Upper lobe of right lung (tissue), 1 donor: ENCODE measurements around the gene CRNN. TPM values are rescaled to one million over a fixed set of nuclear protein-coding genes. Genes with fewer than 3 reads are reported as not detected.

ENCODE experiments used
- ATAC-seq: fragments of 200-7000 bp; cut with Tn5 transposase; one replicate; pipeline ENCODE4 v1.9.1; 2020; ENCODE audit warnings: mild to moderate bottlenecking, moderate library complexity
- DNase-seq: peaks from one replicate; pipeline ENCODE4 v3.0.0-alpha.2; 2020
- H3K27ac ChIP-seq: fragments of 200-600 bp; one replicate; pipeline ENCODE4 v1.8.0; 2022
- H3K27me3 ChIP-seq: fragments of 200-600 bp; one replicate; pipeline ENCODE4 v1.8.0; 2022; ENCODE audit warnings: mild to moderate bottlenecking
- H3K36me3 ChIP-seq: fragments of 200-600 bp; one replicate; pipeline ENCODE4 v1.8.0; 2022
- H3K4me1 ChIP-seq: fragments of 200-600 bp; one replicate; pipeline ENCODE4 v1.8.0; 2022
- H3K4me3 ChIP-seq: fragments of 200-600 bp; one replicate; pipeline ENCODE4 v1.8.0; 2022; ENCODE audit warnings: mild to moderate bottlenecking
- H3K9me3 ChIP-seq: fragments of 200-600 bp; one replicate; pipeline ENCODE4 v1.8.0; 2022
- intact Hi-C: fragments of 100-400 bp; cut with DNase I; formaldehyde crosslinking; loops from one replicate; pipeline ENCODE4 v1.11.0; 2022
- total RNA-seq: library from RNA; stranded (reverse); fragmentation: NEBNext Ultra II Directional; extraction: Animal tissue kit (Norgen Biotek cat#: 25700); gene quantifications from one replicate; pipeline ENCODE4 v1.2.1, GENCODE V29; 2021
- TF ChIP-seq, protein P1 (sequence below): fragments of 200-600 bp; IDR thresholded peaks from one replicate; pipeline ENCODE4 v1.8.0; 2022; ENCODE audit warnings: antibody characterized with exemption
- donor health status: DM: no; HTN: yes; CAD: no; lungs with severe emphysema.

Gene CRNN
- total RNA-seq, 1 donor from 2014 or later = not detected

DNA sequence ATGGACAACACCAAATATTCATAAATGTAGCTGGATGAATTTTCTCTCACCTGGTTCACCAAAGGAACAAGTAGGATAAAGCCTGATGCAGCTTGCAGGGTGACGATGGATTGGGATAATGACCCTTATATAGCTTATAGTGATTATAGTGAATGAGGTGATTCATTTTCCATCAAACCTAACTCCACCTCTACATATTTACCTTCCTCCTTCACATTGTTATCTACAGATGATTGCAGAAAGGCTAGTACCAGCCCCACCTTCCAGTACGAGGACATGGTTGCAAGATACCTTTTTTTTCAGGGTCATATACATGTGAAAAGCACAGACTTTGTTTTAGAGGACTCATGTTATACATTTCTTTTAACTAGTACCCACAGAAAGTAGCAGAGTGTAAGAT is 54.2 kb downstream of the CRNN start, which contains the start of gene FLG2:
Gene FLG2 (minus strand): TSS at position 101 of the 400 bp plus-strand sequence. CDS start 1,122 bp downstream, outside the sequence.
- Histone ChIP-seq H3K27me3 (no peaks in the 10 kb centered on the region), H3K9me3 (no peaks in the 10 kb centered on the region), H3K36me3 (no peaks in the 10 kb centered on the region), H3K4me3 (no peak within 1 kb of the TSS), H3K27ac (no peak within 1 kb of the TSS), H3K4me1 (no peaks in the 10 kb centered on the region)
- intact Hi-C loops = no loop called here
- TF ChIP-seq, protein P1, sequence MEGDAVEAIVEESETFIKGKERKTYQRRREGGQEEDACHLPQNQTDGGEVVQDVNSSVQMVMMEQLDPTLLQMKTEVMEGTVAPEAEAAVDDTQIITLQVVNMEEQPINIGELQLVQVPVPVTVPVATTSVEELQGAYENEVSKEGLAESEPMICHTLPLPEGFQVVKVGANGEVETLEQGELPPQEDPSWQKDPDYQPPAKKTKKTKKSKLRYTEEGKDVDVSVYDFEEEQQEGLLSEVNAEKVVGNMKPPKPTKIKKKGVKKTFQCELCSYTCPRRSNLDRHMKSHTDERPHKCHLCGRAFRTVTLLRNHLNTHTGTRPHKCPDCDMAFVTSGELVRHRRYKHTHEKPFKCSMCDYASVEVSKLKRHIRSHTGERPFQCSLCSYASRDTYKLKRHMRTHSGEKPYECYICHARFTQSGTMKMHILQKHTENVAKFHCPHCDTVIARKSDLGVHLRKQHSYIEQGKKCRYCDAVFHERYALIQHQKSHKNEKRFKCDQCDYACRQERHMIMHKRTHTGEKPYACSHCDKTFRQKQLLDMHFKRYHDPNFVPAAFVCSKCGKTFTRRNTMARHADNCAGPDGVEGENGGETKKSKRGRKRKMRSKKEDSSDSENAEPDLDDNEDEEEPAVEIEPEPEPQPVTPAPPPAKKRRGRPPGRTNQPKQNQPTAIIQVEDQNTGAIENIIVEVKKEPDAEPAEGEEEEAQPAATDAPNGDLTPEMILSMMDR = no peak
- no peak for DNase-seq
- no peak for ATAC-seq

Other genes with a start within 250 kb of the CRNN start
- not detected for gene HRNR, start 190.1 kb downstream of the CRNN start, total RNA-seq
- gene FLG, start 89.0 kb downstream of the CRNN start, total RNA-seq = not detected
- not detected for gene FLG2, start 54.3 kb downstream of the CRNN start, total RNA-seq
- not detected for gene LCE5A, start 96.5 kb upstream of the CRNN start, total RNA-seq
- gene CRCT1, start 100.2 kb upstream of the CRNN start, total RNA-seq = not detected
- gene LCE3E, start 152.5 kb upstream of the CRNN start, total RNA-seq = not detected
- gene LCE3D, start 166.3 kb upstream of the CRNN start, total RNA-seq = not detected
- not detected for gene LCE3C, start 186.0 kb upstream of the CRNN start, total RNA-seq
- not detected for gene LCE3B, start 199.5 kb upstream of the CRNN start, total RNA-seq
- gene LCE3A, start 208.8 kb upstream of the CRNN start, total RNA-seq = not detected
- not detected for gene LCE2D, start 249.1 kb upstream of the CRNN start, total RNA-seq